GM19455 (cell line): ENCODE data around the gene POPDC2.

ENCODE experiments used
- ATAC-seq: cut with Tn5 transposase; IDR thresholded peaks from one replicate; pipeline ENCODE4 v1.9.1; 2021; ENCODE audit not compliant: unreplicated experiment

POPDC2 gene

DNA sequence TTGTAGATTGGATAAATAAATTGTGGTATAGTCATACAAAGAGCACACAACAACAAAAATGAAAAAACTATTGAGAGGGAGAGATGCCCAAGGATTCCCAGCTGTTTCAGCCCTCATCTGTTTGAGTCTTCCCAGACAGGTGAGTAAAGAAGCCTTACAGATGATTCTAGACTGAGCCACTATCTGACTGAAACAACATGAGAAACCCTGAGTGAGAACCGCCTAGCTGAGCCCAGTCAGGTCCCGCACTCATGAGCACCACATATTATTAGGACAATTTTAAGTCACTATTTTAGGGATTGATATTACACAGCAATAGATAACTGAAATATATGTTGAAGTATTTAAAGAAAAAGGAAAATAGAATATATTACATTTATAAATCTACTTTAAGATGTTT lies 19.0 kb downstream of the POPDC2 start:
- ATAC-seq, result no peak

GRCh38 chr3:119639494-119640350 lies 20.7 kb downstream of the POPDC2 start:
- ATAC-seq, result no peak

DNA sequence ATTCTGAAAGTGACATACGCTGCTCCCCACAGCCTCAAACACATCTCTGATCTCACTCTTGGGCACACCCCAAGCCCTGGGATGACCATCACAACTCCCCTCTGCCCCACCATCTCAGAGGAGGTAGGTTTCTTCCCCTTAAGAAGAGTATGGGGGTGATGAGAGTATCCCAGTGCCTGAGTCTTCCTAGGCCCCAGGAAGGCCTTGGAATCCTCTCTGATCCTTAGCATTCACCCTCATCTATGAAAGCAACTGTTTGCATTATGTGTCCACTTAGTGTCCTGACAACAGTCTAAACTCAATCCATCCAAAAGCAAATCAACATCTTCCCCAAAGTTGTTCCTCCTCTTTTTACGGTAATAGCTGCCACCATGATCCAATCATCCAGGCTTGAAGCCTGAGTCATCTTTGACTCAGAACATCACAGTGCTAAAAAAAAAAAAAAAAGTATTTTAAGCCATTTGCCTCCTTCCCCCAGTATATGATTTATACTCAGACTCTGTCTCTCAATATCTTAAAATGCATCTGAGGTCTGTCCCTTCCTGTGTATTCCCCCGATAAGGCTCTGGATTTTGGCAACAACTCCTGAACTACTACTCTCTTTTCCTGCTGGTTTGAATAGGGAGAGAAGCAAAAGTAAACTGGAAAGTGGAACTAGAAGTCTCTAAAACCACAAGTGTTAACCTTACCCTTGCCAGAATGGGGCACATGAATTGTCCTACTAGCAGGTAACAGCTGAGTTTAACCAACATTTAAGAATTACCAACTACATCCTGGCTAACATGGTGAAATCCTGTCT lies 22.5 kb downstream of the POPDC2 start:
- peak; percentile 42 for ATAC-seq

- no peak for ATAC-seq
Observed at GRCh38 chr3:119636891-119637611, 23.3 kb downstream of the POPDC2 start.

DNA sequence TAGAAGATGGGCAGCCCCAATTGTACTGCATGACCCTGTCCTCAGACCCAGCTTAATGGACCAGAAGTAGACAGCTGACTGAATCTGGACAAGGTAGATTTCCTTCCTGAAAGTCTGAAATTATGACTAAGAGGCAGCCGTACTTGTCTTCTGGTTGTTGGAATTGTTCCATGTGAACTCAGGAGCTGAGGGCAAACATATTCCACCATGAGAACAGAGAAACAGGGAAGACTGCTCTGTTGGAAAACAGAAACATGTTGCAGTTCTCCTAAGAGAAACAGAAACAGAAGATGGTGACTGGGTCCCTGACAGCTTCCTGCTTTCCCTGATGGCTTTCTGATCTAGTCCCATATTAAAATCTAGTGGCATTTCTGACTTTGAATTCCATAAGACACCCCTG lies 24.1 kb downstream of the POPDC2 start:
- no peak for ATAC-seq

GRCh38 chr3:119635719-119636118 lies 24.7 kb downstream of the POPDC2 start:
- no peak for ATAC-seq

DNA sequence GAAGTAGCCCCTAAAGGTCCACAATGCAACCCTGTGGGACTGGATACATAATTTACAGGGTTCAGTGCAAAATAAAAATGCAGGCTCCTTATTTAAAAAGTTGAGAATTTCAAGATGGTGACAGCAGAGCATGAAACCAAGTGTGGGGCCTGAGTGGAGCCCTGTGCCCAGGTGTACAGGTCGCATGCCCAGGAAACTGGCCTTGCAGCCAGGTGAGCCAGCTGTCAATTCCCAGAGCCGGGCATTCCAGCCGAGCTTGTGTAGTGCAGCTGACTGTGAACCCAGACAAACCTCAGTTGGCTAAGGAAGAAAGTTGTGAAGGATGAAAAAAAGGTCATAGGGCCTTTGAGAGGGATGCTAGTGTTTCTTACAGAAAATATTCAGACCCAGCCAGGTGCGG lies 27.6 kb downstream of the POPDC2 start:
- ATAC-seq, result no peak

GRCh38 chr3:119632216-119632615 lies 28.2 kb downstream of the POPDC2 start:
- ATAC-seq, result no peak

DNA sequence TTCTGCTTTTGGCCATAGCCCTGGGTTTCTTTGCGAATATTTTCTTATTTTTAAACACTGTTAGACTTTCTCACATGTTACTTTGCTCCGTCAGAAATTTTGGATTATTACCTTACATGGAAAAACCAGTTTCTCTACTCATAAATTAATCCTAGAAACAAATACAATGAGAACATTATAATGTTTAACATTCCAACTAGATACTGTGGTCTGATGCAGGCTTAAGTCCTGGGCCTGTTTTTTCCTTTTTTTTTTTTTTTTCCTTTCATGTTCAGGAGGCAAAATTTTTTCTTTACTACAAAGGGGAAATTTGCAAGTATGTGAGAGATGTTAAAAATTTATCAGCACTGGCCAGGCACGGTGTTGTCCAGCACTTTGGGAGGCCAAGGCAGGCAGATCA lies 28.9 kb downstream of the POPDC2 start:
- no peak for ATAC-seq

DNA sequence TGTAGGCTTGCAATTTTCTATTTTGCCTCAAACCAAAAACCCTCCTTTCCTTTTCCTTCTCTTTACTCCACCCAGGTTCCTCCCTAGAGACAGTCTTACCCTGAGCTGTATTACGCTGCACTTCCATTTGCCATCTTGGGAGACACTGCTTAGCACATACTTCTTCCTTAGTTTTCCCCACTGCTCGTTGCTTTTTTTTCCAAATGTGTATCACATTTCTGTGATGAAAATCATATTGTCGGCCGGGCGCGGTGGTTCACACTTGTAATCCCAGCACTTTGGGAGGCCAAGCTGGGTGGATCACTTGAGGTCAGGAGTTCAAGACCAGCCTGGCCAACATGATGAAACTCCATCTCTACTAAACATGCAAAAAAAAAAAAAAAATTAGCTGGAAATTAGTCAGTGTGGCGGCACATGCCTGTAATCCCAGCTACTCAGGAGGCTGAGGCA lies 29.5 kb downstream of the POPDC2 start:
- no peak for ATAC-seq

DNA sequence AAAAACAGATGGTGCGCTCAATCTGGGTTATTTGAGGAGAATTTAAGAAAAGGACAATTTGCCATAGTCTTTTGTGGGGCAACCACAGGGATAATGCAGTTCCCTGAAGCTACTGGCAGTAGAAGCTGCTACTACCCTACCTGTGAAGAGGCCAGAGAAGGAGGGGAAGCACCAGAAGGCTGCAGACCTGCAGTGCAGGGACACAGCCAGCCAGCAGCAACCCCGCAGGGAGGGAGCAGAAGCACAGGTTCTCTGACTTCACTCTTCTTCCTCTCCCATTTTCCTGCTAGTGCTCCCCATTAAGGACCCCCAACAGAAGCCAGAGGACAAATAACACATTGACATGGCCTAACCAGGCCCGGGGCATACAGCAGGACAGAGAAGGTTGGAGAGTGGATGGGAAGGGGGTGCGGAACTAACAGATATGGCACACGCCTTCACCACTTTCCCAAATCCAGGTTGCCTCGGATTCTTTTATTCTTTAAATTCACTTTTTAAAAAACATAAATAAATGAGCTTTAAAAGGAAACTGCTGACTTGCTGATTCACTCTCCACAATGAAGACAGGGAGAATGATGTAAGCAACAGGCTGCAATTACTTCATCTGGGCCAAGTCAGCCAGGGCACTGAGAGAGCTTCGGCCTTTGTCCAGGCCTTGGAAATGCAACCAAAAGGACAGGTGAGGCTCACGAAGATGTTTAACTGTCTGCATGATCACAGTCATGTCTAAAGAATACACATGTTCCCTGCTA lies 30.1 kb downstream of the POPDC2 start:
- no peak for ATAC-seq

DNA sequence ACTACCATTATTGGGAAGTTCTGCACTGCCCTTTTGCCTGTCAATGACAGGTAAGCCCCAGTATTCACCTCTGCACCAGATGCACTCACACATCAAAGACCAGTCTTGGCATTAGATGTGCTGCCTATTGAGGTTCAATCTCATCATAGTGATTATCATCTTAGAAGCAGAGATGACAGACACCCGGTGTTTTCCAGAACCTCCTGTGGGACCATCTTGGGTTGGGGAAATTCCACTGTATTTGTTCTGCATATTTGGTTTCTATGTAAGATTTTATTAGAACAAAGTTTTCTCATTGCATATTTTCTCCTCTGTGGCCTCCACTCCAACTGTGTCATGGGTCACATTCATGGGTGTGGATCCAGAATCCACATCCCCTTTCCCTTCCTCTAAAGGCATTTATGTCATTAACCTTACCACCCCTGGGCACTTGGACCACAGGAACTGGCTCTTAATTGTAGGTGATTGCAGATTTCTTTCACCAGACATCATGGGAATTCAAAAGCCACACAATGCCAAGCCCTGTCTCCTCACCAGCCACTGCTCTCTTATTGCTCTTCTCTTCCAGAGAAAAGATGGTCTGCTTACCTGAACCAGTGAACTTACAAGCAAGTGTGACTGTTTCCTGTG lies 31.5 kb downstream of the POPDC2 start:
- no peak for ATAC-seq

- ATAC-seq, result no peak
Observed at GRCh38 chr3:119628390-119628789, 32.0 kb downstream of the POPDC2 start.

- no peak for ATAC-seq
Observed at GRCh38 chr3:119627461-119627860, 32.9 kb downstream of the POPDC2 start.

DNA sequence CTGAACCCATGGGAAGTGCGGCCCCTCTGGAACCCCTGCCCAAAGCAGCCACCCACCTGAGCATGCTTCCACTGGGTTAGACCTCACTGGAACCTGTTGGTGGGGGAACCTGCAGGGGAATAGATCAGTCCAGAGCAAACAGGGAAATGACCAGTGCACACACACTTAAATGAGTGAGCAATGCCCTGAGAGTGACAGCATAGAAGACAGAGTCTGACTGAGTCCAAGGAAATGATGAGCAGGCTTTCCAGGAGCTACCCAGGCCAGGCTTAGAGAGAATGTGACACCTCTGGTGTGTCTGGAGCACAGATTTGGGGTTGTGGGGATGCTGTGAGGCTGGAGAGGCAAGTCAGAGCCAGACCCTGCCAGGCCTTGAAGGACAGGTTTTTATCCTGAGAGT lies 34.2 kb downstream of the POPDC2 start:
- no peak for ATAC-seq

- no peak for ATAC-seq
Observed at GRCh38 chr3:119625451-119626153, 34.8 kb downstream of the POPDC2 start.

DNA sequence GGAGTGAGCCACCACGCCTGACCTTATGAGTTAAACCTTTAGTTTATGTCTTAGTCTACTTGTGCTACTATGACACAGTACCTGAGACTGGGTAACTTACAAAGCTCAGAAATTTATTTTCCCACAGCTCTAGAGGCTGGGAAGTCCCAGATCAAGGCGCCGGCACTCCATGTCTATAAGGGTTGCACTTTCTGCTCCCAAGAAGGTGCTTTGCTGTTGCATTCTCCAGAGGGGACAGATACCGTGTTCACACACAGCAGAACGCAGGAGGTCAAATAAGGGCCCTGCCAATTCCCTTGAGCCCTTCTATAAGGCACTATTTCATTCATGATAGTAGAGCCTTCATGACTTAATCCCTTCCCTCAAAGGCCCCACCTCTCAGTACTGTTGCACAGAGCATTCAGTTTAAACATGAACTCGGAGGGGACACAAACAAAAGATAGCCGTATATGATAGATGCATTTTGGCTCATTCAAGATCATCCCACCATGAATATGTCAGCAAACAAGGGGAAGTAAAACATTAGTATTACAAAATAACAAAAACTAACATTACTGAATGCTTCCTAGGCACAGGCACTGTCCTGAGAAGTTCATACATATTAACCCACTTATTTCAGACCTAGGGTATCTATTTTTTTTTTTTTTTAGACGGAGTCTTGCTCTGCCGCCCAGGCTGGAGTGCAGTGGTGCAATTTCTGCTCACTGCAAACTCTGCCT lies 36.2 kb downstream of the POPDC2 start:
- ATAC-seq, result no peak

DNA sequence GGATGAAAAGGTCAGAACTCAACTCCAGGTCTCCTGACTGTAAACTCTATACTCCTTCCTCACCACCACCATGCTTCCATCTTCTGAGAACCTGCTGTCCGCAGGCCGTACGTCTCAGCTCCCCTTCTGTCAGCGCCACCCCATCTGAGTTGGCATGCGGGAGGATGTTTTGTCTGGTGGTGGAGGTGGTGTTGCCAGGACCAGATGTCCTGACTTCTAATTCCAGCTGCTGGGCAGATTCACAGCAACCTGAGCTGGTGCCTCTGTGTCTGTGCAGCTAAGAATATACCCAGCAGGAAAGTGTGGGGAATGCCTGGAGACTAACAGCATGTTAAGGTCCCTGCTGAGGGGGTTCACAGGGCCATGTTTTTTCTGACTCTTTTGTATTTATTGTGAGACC lies 39.5 kb downstream of the POPDC2 start:
- no peak for ATAC-seq

DNA sequence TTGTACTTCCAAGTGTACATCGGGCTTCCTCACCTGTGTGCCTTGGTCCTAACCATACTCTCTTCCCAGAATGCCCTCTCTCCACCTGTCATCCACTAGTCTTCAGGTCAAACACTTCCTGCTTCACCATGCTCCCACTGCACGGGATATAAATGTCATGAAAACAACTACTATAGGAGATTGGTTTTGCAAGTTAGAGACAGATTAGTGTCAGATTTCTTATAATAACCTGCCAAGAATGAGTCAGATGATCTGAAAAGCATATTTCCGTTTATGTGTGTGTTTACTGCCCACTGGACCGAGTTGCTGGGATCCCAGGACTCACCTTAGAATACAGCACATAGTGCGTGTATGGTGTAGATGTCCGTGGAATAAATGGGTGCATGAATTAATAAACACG lies 41.3 kb downstream of the POPDC2 start:
- ATAC-seq, result no peak
